ENCODE results near the gene REPS2.

DNA sequence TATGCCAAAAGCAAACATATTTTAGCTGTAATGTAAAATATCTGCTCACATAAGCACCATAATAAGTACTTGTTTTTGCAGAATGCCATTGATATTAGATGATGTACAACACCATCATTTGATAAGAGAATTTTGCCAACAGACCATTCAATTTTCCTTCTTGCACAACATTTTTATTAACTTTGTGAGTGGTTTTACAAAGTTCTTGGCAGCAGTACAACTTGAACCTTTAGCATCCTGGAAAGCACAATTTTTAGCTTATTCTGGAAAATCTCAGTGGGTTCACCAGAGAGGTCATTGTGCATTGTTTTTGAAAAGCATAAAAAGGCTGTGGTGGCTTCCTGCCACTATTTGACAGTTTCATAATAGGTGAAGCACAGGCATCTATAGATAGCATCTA is 26.4 kb upstream of the REPS2 start:
- TF ChIP-seq CTCF (IDR thresholded peaks at IDR 0.05) (no peak), POLR2A (IDR thresholded peaks at IDR 0.05) (no peak)
